NCI-H2227 treated with DMSO at 0.1 percent for 48 hours (cell line): ENCODE data around the gene DDX52.

Experiments
- DNase-seq: peaks from one replicate; lab custom pipeline; 2025; lab: John Stamatoyannopoulos, UW

DDX52 gene

GRCh38 chr17:37574427-37574826 is 68.8 kb downstream of the DDX52 start:
- DNase-seq = no peak

- DNase-seq = no peak
Measured at GRCh38 chr17:37571674-37572073, 71.6 kb downstream of the DDX52 start.

GRCh38 chr17:37570527-37571093 is 72.6 kb downstream of the DDX52 start:
- peak; percentile 35 for DNase-seq

GRCh38 chr17:37568350-37569053 is 74.7 kb downstream of the DDX52 start:
- no peak for DNase-seq

- no peak for DNase-seq
Measured at GRCh38 chr17:37567538-37567937, 75.7 kb downstream of the DDX52 start.

- no peak for DNase-seq
Measured at GRCh38 chr17:37567137-37567536, 76.1 kb downstream of the DDX52 start.

GRCh38 chr17:37564252-37564651 is 79.0 kb downstream of the DDX52 start:
- DNase-seq = no peak

GRCh38 chr17:37562016-37562745 is 81.1 kb downstream of the DDX52 start:
- DNase-seq = no peak
